ENCODE data around the gene FMNL2. TPM values are rescaled to one million over a fixed set of nuclear protein-coding genes. Genes with fewer than 3 reads are reported as not detected.

Gene FMNL2
- total RNA-seq, 4 donors from 2014 or later: 23.5 to 28.0 (median 23.8) TPM

- TF ChIP-seq POLR2AphosphoS5 (IDR thresholded peaks at IDR 0.05) (no peak), EP300 (IDR thresholded peaks at IDR 0.05) (no peak), POLR2A (IDR thresholded peaks at IDR 0.05; ENCODE audit: low read depth) (no peak), CTCF (IDR thresholded peaks at IDR 0.05) (no peak)
- Histone ChIP-seq H3K4me3 (no peak overlapping the region), H3K36me3 (no peaks in the 10 kb centered on the region), H3K9me3 (no peaks in the 10 kb centered on the region), H3K27me3 (no peaks in the 10 kb centered on the region), H3K4me1 (peaks cover 9 to 18% (median 15%) of the 10 kb centered on the region in 4 donors), H3K27ac (replicated peaks in 1 of 4) (no peak overlapping the region)
- intact Hi-C loops (cut with DNase I): no loop called here
- no peak for DNase-seq (ENCODE audit: extremely low spot score)
Observed at GRCh38 chr2:152475982-152476381, 141.0 kb downstream of the FMNL2 start.

GRCh38 chr2:152477347-152478092 lies 142.5 kb downstream of the FMNL2 start:
- Histone ChIP-seq H3K27me3 (no peaks in the 10 kb centered on the region), H3K27ac (replicated peaks in 1 of 4) (no peak overlapping the region), H3K4me1 (peaks cover 0 to 4% (median 2%) of the 10 kb centered on the region in 4 donors), H3K4me3 (no peak overlapping the region), H3K36me3 (no peaks in the 10 kb centered on the region), H3K9me3 (no peaks in the 10 kb centered on the region)
- 84% methylated on average over 6 of the region's 6 CpGs for WGBS
- intact Hi-C loops (cut with DNase I): no loop called here
- no peak for DNase-seq (ENCODE audit: extremely low spot score)
- TF ChIP-seq POLR2A (IDR thresholded peaks at IDR 0.05; ENCODE audit: low read depth) (no peak), EP300 (IDR thresholded peaks at IDR 0.05) (no peak), CTCF (IDR thresholded peaks at IDR 0.05) (no peak), POLR2AphosphoS5 (IDR thresholded peaks at IDR 0.05) (no peak)

- 94% methylated on average over 3 of the region's 3 CpGs for WGBS
- no peak overlapping the region for H3K4me3 ChIP-seq
- H3K4me1 ChIP-seq: peaks cover 0 to 5% (median 2%) of the 10 kb centered on the region in 4 donors
- no peak for DNase-seq (ENCODE audit: extremely low spot score)
- no peak for TF ChIP-seq POLR2AphosphoS5 (IDR thresholded peaks at IDR 0.05)
- TF ChIP-seq CTCF (IDR thresholded peaks at IDR 0.05): no peak
- TF ChIP-seq EP300 (IDR thresholded peaks at IDR 0.05): no peak
- TF ChIP-seq POLR2A (IDR thresholded peaks at IDR 0.05; ENCODE audit: low read depth): no peak
- H3K27ac ChIP-seq (replicated peaks in 1 of 4): no peak overlapping the region
- intact Hi-C loops (cut with DNase I): no loop called here
- H3K9me3 ChIP-seq: no peaks in the 10 kb centered on the region
- H3K27me3 ChIP-seq: no peaks in the 10 kb centered on the region
- no peaks in the 10 kb centered on the region for H3K36me3 ChIP-seq
Observed at GRCh38 chr2:152479282-152479681, 144.3 kb downstream of the FMNL2 start.

GRCh38 chr2:152480821-152481399 lies 145.9 kb downstream of the FMNL2 start:
- intact Hi-C loops (cut with DNase I): no loop called here
- H3K4me3 ChIP-seq: no peak overlapping the region
- H3K9me3 ChIP-seq: no peaks in the 10 kb centered on the region
- H3K27ac ChIP-seq (replicated peaks in 1 of 4): no peak overlapping the region
- no peaks in the 10 kb centered on the region for H3K27me3 ChIP-seq
- TF ChIP-seq POLR2A (IDR thresholded peaks at IDR 0.05; ENCODE audit: low read depth): no peak
- TF ChIP-seq POLR2AphosphoS5 (IDR thresholded peaks at IDR 0.05): no peak
- TF ChIP-seq EP300 (IDR thresholded peaks at IDR 0.05): no peak
- no peak for TF ChIP-seq CTCF (IDR thresholded peaks at IDR 0.05)
- H3K4me1 ChIP-seq: peaks cover 0 to 6% (median 3%) of the 10 kb centered on the region in 4 donors
- WGBS: 93% methylated on average over 4 of the region's 4 CpGs
- DNase-seq (ENCODE audit: extremely low spot score): no peak
- H3K36me3 ChIP-seq: no peaks in the 10 kb centered on the region

Measured in esophagus muscularis mucosa (tissue), 4 donors.